RPMI8226 (cell line): ENCODE results near the gene GNA12.
A peak's percentile ranks its signal among the peaks of the same experiment; 100 is the strongest.
"Not testable (repeated sequence)": the region's sequence is repeated elsewhere in the genome, so short reads cannot be mapped to it uniquely, and the experiment has no call there.

Experiments used
- DNase-seq: peaks from one replicate; pipeline ENCODE4 v3.0.0-alpha.2; 2015

The GNA12 gene

GRCh38 chr7:2708547-2709310, 135.4 kb downstream of the GNA12 start:
- no peak for DNase-seq

GRCh38 chr7:2708041-2708440, 136.1 kb downstream of the GNA12 start:
- DNase-seq: no peak

- no peak for DNase-seq
Measured at GRCh38 chr7:2707481-2707880, 136.6 kb downstream of the GNA12 start.

GRCh38 chr7:2706685-2707126, 137.4 kb downstream of the GNA12 start:
- DNase-seq: no peak

GRCh38 chr7:2705371-2706096, 138.6 kb downstream of the GNA12 start:
- no peak for DNase-seq

- no peak for DNase-seq
Measured at GRCh38 chr7:2702594-2702957, 141.5 kb downstream of the GNA12 start.

GRCh38 chr7:2701832-2702593, 142.1 kb downstream of the GNA12 start:
- peak; percentile 44 for DNase-seq

- DNase-seq: no peak
Measured at GRCh38 chr7:2701424-2701823, 142.7 kb downstream of the GNA12 start.

GRCh38 chr7:2700141-2700850, 143.8 kb downstream of the GNA12 start:
- DNase-seq: no peak

GRCh38 chr7:2699289-2699620, 144.9 kb downstream of the GNA12 start:
- DNase-seq: no peak

- DNase-seq: peak; percentile 27
Measured at GRCh38 chr7:2698581-2699288, 145.4 kb downstream of the GNA12 start.

GRCh38 chr7:2694122-2694436, 150.0 kb downstream of the GNA12 start:
- DNase-seq: not testable (repeated sequence)

GRCh38 chr7:2693420-2694121, 150.5 kb downstream of the GNA12 start:
- DNase-seq: not testable (repeated sequence)

GRCh38 chr7:2692543-2692942, 151.6 kb downstream of the GNA12 start:
- no peak for DNase-seq

GRCh38 chr7:2691932-2692439, 152.1 kb downstream of the GNA12 start:
- DNase-seq: not testable (repeated sequence)

GRCh38 chr7:2691011-2691707, 152.9 kb downstream of the GNA12 start:
- DNase-seq: no peak

- DNase-seq: no peak
Measured at GRCh38 chr7:2689951-2690705, 154.0 kb downstream of the GNA12 start.

GRCh38 chr7:2689343-2689847, 154.7 kb downstream of the GNA12 start:
- no peak for DNase-seq

GRCh38 chr7:2688409-2689342, 155.4 kb downstream of the GNA12 start:
- peak; percentile 60 for DNase-seq
